ENCODE data around the gene TCF4. TPM values are rescaled to one million over a fixed set of nuclear protein-coding genes. Genes with fewer than 3 reads are reported as not detected.

Gene TCF4
- total RNA-seq, 5 donors from 2014 or later (not counting 1 experiment from before 2014, with no cell fraction given): 2.6 to 11.0 (median 6.6) TPM

GRCh38 chr18:55214969-55215368, 373.0 kb downstream of the TCF4 start:
- Mint-ChIP-seq H3K9me3 (no peaks in the 10 kb centered on the region), H3K4me1 (no peaks in the 10 kb centered on the region), H3K4me3 (no peak overlapping the region), H3K27me3 (peaks cover 0 to 16% of the 10 kb centered on the region in 2 donors), H3K27ac (no peak overlapping the region), H3K36me3 (no peaks in the 10 kb centered on the region)
- CTCF ChIA-PET: interaction anchor here in 1 of 2 donors (0.7 kb wide), 1 partner anchor 10 kb away, joined by 4 read pairs; no protein-coding TSS in a partner anchor
- Histone ChIP-seq H3K27me3 (replicated peaks in 1 of 2; ENCODE audit: control insufficient read depth in 2 of 2, extremely low read depth in 1 of 2, insufficient read depth in 2 of 2, low read length in 1 of 2) (no peaks in the 10 kb centered on the region), H3K36me3 (ENCODE audit: control insufficient read depth in 2 of 2, extremely low read depth in 1 of 2, insufficient read depth in 1 of 2, low read length in 1 of 2) (no peaks in the 10 kb centered on the region), H3K4me1 (ENCODE audit: control insufficient read depth in 1 of 2, extremely low read depth in 1 of 2, insufficient read depth in 2 of 2, low read length in 2 of 2) (no peaks in the 10 kb centered on the region), H3K27ac (ENCODE audit: low read length) (no peak overlapping the region), H3K4me3 (ENCODE audit: control insufficient read depth in 1 of 2, extremely low read depth in 1 of 2, low read length in 1 of 2) (no peak overlapping the region), H3K9me3 (no peaks in the 10 kb centered on the region)
- ATAC-seq (replicated peaks in 1 of 4) (no peak), DNase-seq (no peak)
- WGBS (ENCODE audit: insufficient coverage): 94% methylated on average over 2 of the region's 5 CpGs
- POLR2A ChIA-PET: no interaction called here

- Mint-ChIP-seq H3K27me3 (peaks cover 0 to 15% of the 10 kb centered on the region in 2 donors), H3K36me3 (no peaks in the 10 kb centered on the region), H3K4me3 (no peak overlapping the region), H3K4me1 (no peaks in the 10 kb centered on the region), H3K27ac (no peak overlapping the region), H3K9me3 (peaks cover 0 to under 1% (median 0%) of the 10 kb centered on the region in 3 donors)
- Histone ChIP-seq H3K4me1 (ENCODE audit: control insufficient read depth in 1 of 2, extremely low read depth in 1 of 2, insufficient read depth in 2 of 2, low read length in 2 of 2) (no peaks in the 10 kb centered on the region), H3K27ac (ENCODE audit: low read length) (no peak overlapping the region), H3K4me3 (ENCODE audit: control insufficient read depth in 1 of 2, extremely low read depth in 1 of 2, low read length in 1 of 2) (no peak overlapping the region), H3K9me3 (no peaks in the 10 kb centered on the region), H3K27me3 (replicated peaks in 1 of 2; ENCODE audit: control insufficient read depth in 2 of 2, extremely low read depth in 1 of 2, insufficient read depth in 2 of 2, low read length in 1 of 2) (no peaks in the 10 kb centered on the region), H3K36me3 (ENCODE audit: control insufficient read depth in 2 of 2, extremely low read depth in 1 of 2, insufficient read depth in 1 of 2, low read length in 1 of 2) (no peaks in the 10 kb centered on the region)
- ChIA-PET CTCF (no interaction called here), POLR2A (no interaction called here)
- WGBS (ENCODE audit: insufficient coverage): no CpG with 5 or more reads among the region's 2 CpGs
- DNase-seq (no peak), ATAC-seq (replicated peaks in 1 of 4) (no peak)
Observed at GRCh38 chr18:55214534-55214933, 373.5 kb downstream of the TCF4 start.

- peaks cover 0 to 7% (median 0%) of the 10 kb centered on the region in 3 donors for H3K9me3 Mint-ChIP-seq
- no CpG with 5 or more reads among the region's 1 CpG for WGBS (ENCODE audit: insufficient coverage)
Observed at GRCh38 chr18:55213586-55213985, 374.4 kb downstream of the TCF4 start.

GRCh38 chr18:55206927-55207326, 381.1 kb downstream of the TCF4 start:
- POLR2A ChIA-PET: no interaction called here
- no peaks in the 10 kb centered on the region for H3K27me3 ChIP-seq (replicated peaks in 1 of 2; ENCODE audit: control insufficient read depth in 2 of 2, extremely low read depth in 1 of 2, insufficient read depth in 2 of 2, low read length in 1 of 2)
- peaks cover 3 to 12% (median 7%) of the 10 kb centered on the region in 3 donors for H3K9me3 Mint-ChIP-seq
- no peaks in the 10 kb centered on the region for H3K4me1 Mint-ChIP-seq
- no peaks in the 10 kb centered on the region for H3K36me3 Mint-ChIP-seq
- H3K9me3 ChIP-seq: no peaks in the 10 kb centered on the region
- no peak overlapping the region for H3K27ac Mint-ChIP-seq
- H3K4me1 ChIP-seq (ENCODE audit: control insufficient read depth in 1 of 2, extremely low read depth in 1 of 2, insufficient read depth in 2 of 2, low read length in 2 of 2): no peaks in the 10 kb centered on the region
- no peak overlapping the region for H3K27ac ChIP-seq (ENCODE audit: low read length)
- no peaks in the 10 kb centered on the region for H3K27me3 Mint-ChIP-seq
- no peak for DNase-seq
- H3K4me3 ChIP-seq (ENCODE audit: control insufficient read depth in 1 of 2, extremely low read depth in 1 of 2, low read length in 1 of 2): no peak overlapping the region
- no peak for ATAC-seq (replicated peaks in 1 of 4)
- WGBS (ENCODE audit: insufficient coverage): 0% methylated on average over 1 of the region's 2 CpGs
- CTCF ChIA-PET: no interaction called here
- H3K36me3 ChIP-seq (ENCODE audit: control insufficient read depth in 2 of 2, extremely low read depth in 1 of 2, insufficient read depth in 1 of 2, low read length in 1 of 2): no peaks in the 10 kb centered on the region
- H3K4me3 Mint-ChIP-seq: no peak overlapping the region

More at GRCh38 chr18:55213586-55213985, 374.4 kb downstream of the TCF4 start:
- Histone ChIP-seq H3K9me3 (no peaks in the 10 kb centered on the region), H3K27ac (ENCODE audit: low read length) (no peak overlapping the region), H3K4me1 (ENCODE audit: control insufficient read depth in 1 of 2, extremely low read depth in 1 of 2, insufficient read depth in 2 of 2, low read length in 2 of 2) (no peaks in the 10 kb centered on the region), H3K27me3 (replicated peaks in 1 of 2; ENCODE audit: control insufficient read depth in 2 of 2, extremely low read depth in 1 of 2, insufficient read depth in 2 of 2, low read length in 1 of 2) (no peaks in the 10 kb centered on the region), H3K36me3 (ENCODE audit: control insufficient read depth in 2 of 2, extremely low read depth in 1 of 2, insufficient read depth in 1 of 2, low read length in 1 of 2) (no peaks in the 10 kb centered on the region), H3K4me3 (ENCODE audit: control insufficient read depth in 1 of 2, extremely low read depth in 1 of 2, low read length in 1 of 2) (no peak overlapping the region)
- DNase-seq (no peak), ATAC-seq (replicated peaks in 1 of 4) (no peak)
- no peak overlapping the region for H3K4me3 Mint-ChIP-seq
- peaks cover 0 to 10% of the 10 kb centered on the region in 2 donors for H3K27me3 Mint-ChIP-seq
- no peak overlapping the region for H3K27ac Mint-ChIP-seq
- ChIA-PET POLR2A (no interaction called here), CTCF (no interaction called here)
- no peaks in the 10 kb centered on the region for H3K4me1 Mint-ChIP-seq
- no peaks in the 10 kb centered on the region for H3K36me3 Mint-ChIP-seq

- no peaks in the 10 kb centered on the region for H3K4me1 Mint-ChIP-seq
- POLR2A ChIA-PET: no interaction called here
- Histone ChIP-seq H3K27ac (ENCODE audit: low read length) (no peak overlapping the region), H3K36me3 (ENCODE audit: control insufficient read depth in 2 of 2, extremely low read depth in 1 of 2, insufficient read depth in 1 of 2, low read length in 1 of 2) (no peaks in the 10 kb centered on the region), H3K9me3 (no peaks in the 10 kb centered on the region), H3K4me3 (ENCODE audit: control insufficient read depth in 1 of 2, extremely low read depth in 1 of 2, low read length in 1 of 2) (no peak overlapping the region), H3K27me3 (replicated peaks in 1 of 2; ENCODE audit: control insufficient read depth in 2 of 2, extremely low read depth in 1 of 2, insufficient read depth in 2 of 2, low read length in 1 of 2) (no peaks in the 10 kb centered on the region), H3K4me1 (ENCODE audit: control insufficient read depth in 1 of 2, extremely low read depth in 1 of 2, insufficient read depth in 2 of 2, low read length in 2 of 2) (no peaks in the 10 kb centered on the region)
- WGBS (ENCODE audit: insufficient coverage): 86% methylated on average over 2 of the region's 2 CpGs
- ATAC-seq (replicated peaks in 1 of 4): no peak
- DNase-seq: no peak
- peaks cover 3 to 4% (median 3%) of the 10 kb centered on the region in 3 donors for H3K9me3 Mint-ChIP-seq
- CTCF ChIA-PET: no interaction called here
- H3K27me3 Mint-ChIP-seq: no peaks in the 10 kb centered on the region
- H3K27ac Mint-ChIP-seq: no peak overlapping the region
- H3K36me3 Mint-ChIP-seq: no peaks in the 10 kb centered on the region
- H3K4me3 Mint-ChIP-seq: no peak overlapping the region
Observed at GRCh38 chr18:55202232-55202917, 385.6 kb downstream of the TCF4 start.

- no peaks in the 10 kb centered on the region for H3K4me1 ChIP-seq (ENCODE audit: control insufficient read depth in 1 of 2, extremely low read depth in 1 of 2, insufficient read depth in 2 of 2, low read length in 2 of 2)
- no peaks in the 10 kb centered on the region for H3K9me3 ChIP-seq
- H3K4me3 ChIP-seq (ENCODE audit: control insufficient read depth in 1 of 2, extremely low read depth in 1 of 2, low read length in 1 of 2): no peak overlapping the region
- H3K4me1 Mint-ChIP-seq: no peaks in the 10 kb centered on the region
- no peak overlapping the region for H3K4me3 Mint-ChIP-seq
- H3K36me3 Mint-ChIP-seq: no peaks in the 10 kb centered on the region
- no peak overlapping the region for H3K27ac ChIP-seq (ENCODE audit: low read length)
- ATAC-seq (replicated peaks in 1 of 4): no peak
- peaks cover 3 to 4% (median 3%) of the 10 kb centered on the region in 3 donors for H3K9me3 Mint-ChIP-seq
- ChIA-PET POLR2A (no interaction called here), CTCF (no interaction called here)
- H3K27ac Mint-ChIP-seq: no peak overlapping the region
- no peak for DNase-seq
- H3K27me3 Mint-ChIP-seq: no peaks in the 10 kb centered on the region
- WGBS (ENCODE audit: insufficient coverage): 81% methylated on average over 4 of the region's 7 CpGs
- no peaks in the 10 kb centered on the region for H3K36me3 ChIP-seq (ENCODE audit: control insufficient read depth in 2 of 2, extremely low read depth in 1 of 2, insufficient read depth in 1 of 2, low read length in 1 of 2)
- H3K27me3 ChIP-seq (replicated peaks in 1 of 2; ENCODE audit: control insufficient read depth in 2 of 2, extremely low read depth in 1 of 2, insufficient read depth in 2 of 2, low read length in 1 of 2): no peaks in the 10 kb centered on the region
Observed at GRCh38 chr18:55199291-55199963, 388.6 kb downstream of the TCF4 start.

All from T-cell (primary cell).